DOHH2 (cell line): Measurements from ENCODE around the gene SYNGR2.

Source experiments
- EZH2phosphoT487 ChIP-seq: fragments of 200-600 bp; sonication (generic); IDR thresholded peaks from 2 replicates; pipeline ENCODE4 v1.6.1; 2017; ENCODE audit warnings: borderline replicate concordance, mild to moderate bottlenecking, antibody characterized with exemption, low read length, moderate library complexity, mixed read lengths
- TF ChIP-seq, protein P1 (sequence below): fragments of 200-600 bp; sonication (generic); IDR thresholded peaks from one replicate; pipeline ENCODE4 v1.5.1; 2014; ENCODE audit warnings: antibody characterized with exemption, mild to moderate bottlenecking, low read depth, low read length; ENCODE audit not compliant: poor library complexity, severe bottlenecking

GRCh38 chr17:78133179-78133951 is 35.0 kb upstream of the SYNGR2 start:
- TF ChIP-seq, protein P1, sequence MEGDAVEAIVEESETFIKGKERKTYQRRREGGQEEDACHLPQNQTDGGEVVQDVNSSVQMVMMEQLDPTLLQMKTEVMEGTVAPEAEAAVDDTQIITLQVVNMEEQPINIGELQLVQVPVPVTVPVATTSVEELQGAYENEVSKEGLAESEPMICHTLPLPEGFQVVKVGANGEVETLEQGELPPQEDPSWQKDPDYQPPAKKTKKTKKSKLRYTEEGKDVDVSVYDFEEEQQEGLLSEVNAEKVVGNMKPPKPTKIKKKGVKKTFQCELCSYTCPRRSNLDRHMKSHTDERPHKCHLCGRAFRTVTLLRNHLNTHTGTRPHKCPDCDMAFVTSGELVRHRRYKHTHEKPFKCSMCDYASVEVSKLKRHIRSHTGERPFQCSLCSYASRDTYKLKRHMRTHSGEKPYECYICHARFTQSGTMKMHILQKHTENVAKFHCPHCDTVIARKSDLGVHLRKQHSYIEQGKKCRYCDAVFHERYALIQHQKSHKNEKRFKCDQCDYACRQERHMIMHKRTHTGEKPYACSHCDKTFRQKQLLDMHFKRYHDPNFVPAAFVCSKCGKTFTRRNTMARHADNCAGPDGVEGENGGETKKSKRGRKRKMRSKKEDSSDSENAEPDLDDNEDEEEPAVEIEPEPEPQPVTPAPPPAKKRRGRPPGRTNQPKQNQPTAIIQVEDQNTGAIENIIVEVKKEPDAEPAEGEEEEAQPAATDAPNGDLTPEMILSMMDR: no peak
- TF ChIP-seq EZH2phosphoT487: no peak
